ENCODE measurements around the gene NBEA.
A peak's percentile ranks its signal among the peaks of the same experiment; 100 is the strongest.
"Not testable (repeated sequence)": the region's sequence is repeated elsewhere in the genome, so short reads cannot be mapped to it uniquely, and the experiment has no call there.

Gene NBEA

GRCh38 chr13:34941835-34942731 lies at the start of gene NBEA:
Gene NBEA (plus strand): TSS chr13:34942270. CDS start chr13:34942821, 551 bp downstream.
- DNase-seq (ENCODE audit: low read depth, low spot score): peak; percentile 18

- DNase-seq (ENCODE audit: low read depth, low spot score): no peak
Observed at GRCh38 chr13:34894756-34895155, 47.3 kb upstream of the NBEA start.

GRCh38 chr13:34897220-34897619 lies 44.9 kb upstream of the NBEA start:
- no peak for DNase-seq (ENCODE audit: low read depth, low spot score)

GRCh38 chr13:34899888-34900287 lies 42.2 kb upstream of the NBEA start:
- DNase-seq (ENCODE audit: low read depth, low spot score): no peak

GRCh38 chr13:34900288-34900739 lies 41.8 kb upstream of the NBEA start:
- DNase-seq (ENCODE audit: low read depth, low spot score): no peak

GRCh38 chr13:34901572-34901971 lies 40.5 kb upstream of the NBEA start:
- no peak for DNase-seq (ENCODE audit: low read depth, low spot score)

- DNase-seq (ENCODE audit: low read depth, low spot score): no peak
Observed at GRCh38 chr13:34911159-34911558, 30.9 kb upstream of the NBEA start.

GRCh38 chr13:34913040-34913439 lies 29.0 kb upstream of the NBEA start:
- DNase-seq (ENCODE audit: low read depth, low spot score): no peak

- DNase-seq (ENCODE audit: low read depth, low spot score): no peak
Observed at GRCh38 chr13:34914416-34914815, 27.7 kb upstream of the NBEA start.

GRCh38 chr13:34926508-34926907 lies 15.6 kb upstream of the NBEA start:
- DNase-seq (ENCODE audit: low read depth, low spot score): no peak

GRCh38 chr13:34928676-34929075 lies 13.4 kb upstream of the NBEA start:
- DNase-seq (ENCODE audit: low read depth, low spot score): not testable (repeated sequence)

- DNase-seq (ENCODE audit: low read depth, low spot score): no peak
Observed at GRCh38 chr13:34931572-34931971, 10.5 kb upstream of the NBEA start.

- DNase-seq (ENCODE audit: low read depth, low spot score): no peak
Observed at GRCh38 chr13:34933349-34933748, 8.7 kb upstream of the NBEA start.

GRCh38 chr13:34933786-34934185 lies 8.3 kb upstream of the NBEA start:
- no peak for DNase-seq (ENCODE audit: low read depth, low spot score)

- DNase-seq (ENCODE audit: low read depth, low spot score): no peak
Observed at GRCh38 chr13:34935841-34936240, 6.2 kb upstream of the NBEA start.

GRCh38 chr13:34939771-34940170 lies 2.3 kb upstream of the NBEA start:
- no peak for DNase-seq (ENCODE audit: low read depth, low spot score)

- no peak for DNase-seq (ENCODE audit: low read depth, low spot score)
Observed at GRCh38 chr13:34941436-34941834, 635 bp upstream of the NBEA start.

GRCh38 chr13:34942732-34943435 lies 814 bp downstream of the NBEA start:
- no peak for DNase-seq (ENCODE audit: low read depth, low spot score)

- no peak for DNase-seq (ENCODE audit: low read depth, low spot score)
Observed at GRCh38 chr13:34943436-34944273, 1.6 kb downstream of the NBEA start.

GRCh38 chr13:34944274-34944634 lies 2.2 kb downstream of the NBEA start:
- DNase-seq (ENCODE audit: low read depth, low spot score): no peak

GRCh38 chr13:34944751-34945150 lies 2.7 kb downstream of the NBEA start:
- no peak for DNase-seq (ENCODE audit: low read depth, low spot score)

- no peak for DNase-seq (ENCODE audit: low read depth, low spot score)
Observed at GRCh38 chr13:34951528-34951927, 9.5 kb downstream of the NBEA start.
